ENCODE measurements around the gene MEF2C.

The MEF2C gene

DNA sequence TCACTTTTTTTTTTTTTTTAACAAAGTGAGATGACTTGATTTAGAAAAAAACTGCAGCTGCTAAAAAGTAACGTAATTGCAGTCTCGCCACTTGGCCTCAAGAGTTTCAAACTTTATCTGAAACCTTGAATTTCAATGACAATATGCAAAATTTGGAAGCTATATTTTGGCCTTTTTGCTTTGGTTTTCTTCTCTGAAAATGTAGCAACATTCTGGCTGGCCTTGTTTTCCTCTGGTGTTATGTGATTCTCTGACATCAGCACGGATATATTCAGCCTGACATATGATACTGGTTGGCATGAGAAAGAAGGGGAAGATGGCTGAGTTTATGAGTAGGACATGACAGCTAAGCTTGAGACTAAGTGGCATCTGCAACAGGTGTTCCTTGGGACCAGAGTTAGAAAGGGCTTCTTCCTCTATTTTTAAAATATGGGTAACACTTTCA lies 136.5 kb downstream of the MEF2C start:
- DNase-seq = no peak

DNA sequence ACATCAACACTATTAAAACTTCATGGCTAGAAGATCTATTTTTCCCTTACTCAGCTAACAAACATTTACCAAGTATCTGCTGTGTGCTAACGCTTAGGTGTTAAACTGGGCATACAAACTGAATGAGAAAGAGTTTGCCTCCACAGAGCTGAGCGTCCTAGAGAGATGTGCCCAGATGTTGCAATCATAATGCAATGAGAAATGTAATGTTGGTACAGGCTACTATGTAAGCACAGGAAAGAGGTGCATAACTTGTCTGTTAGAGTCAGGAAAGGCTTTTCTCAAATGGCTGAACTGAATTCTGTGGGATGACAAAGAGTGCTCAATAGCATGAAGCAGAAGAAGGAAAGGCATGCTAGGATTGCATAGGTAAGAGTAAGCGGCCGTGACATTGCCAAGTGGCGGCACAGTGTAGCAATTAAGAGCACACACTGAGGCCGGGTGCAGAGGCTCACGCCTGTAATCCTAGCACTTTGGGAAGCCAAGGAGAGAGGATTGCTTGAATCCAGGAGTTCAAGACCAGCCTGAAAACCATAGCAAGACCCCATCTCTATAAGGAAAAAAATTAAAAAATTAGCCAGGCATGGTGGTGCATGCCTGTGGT lies 137.8 kb downstream of the MEF2C start:
- no peak for DNase-seq

DNA sequence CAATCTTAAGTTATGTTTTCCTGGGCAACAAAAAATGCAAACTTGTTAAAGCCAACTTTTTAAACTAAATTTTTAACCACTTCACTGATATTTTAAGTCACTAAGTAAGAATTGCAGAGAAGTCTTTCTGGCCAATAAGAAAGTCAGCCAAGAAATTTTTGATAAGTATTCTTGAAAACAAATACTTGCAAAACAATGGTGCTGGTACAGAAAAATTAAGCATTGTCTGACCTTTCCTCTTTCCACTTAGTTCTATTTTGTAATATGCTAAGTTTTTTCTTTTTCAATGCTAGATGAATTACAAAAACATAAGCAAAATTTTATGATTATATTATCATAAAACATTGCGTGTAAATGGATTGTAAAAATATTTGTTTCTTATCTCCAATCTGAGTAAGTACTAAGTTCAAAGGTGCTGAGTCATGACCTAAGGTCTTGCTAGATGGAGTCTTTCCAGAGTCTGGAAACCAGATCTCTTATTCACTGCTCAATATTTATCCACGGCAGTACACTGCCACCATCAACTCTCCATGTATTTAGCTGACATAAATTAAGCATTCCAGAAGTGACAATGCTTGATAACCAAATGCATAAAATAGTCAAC lies 139.7 kb downstream of the MEF2C start:
- no peak for DNase-seq

DNA sequence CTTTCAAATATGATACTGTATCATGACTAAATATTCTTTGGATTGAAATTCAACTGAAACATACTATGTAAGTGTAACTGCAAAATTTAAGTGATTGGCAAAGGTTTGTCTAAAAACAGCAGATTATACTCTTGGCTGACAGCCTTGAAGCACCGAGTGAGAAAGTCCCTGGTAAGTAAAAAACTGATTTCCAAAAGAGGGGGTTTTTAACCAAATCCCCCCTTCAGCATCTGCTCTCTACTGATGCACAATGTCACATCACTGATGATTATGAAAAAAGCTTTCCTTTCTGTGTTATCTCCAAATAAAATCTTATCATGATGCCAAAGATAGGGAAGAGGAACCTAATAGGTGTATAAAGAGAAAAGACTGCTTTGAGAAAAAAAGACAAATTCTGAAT lies 141.0 kb downstream of the MEF2C start:
- no peak for DNase-seq

DNA sequence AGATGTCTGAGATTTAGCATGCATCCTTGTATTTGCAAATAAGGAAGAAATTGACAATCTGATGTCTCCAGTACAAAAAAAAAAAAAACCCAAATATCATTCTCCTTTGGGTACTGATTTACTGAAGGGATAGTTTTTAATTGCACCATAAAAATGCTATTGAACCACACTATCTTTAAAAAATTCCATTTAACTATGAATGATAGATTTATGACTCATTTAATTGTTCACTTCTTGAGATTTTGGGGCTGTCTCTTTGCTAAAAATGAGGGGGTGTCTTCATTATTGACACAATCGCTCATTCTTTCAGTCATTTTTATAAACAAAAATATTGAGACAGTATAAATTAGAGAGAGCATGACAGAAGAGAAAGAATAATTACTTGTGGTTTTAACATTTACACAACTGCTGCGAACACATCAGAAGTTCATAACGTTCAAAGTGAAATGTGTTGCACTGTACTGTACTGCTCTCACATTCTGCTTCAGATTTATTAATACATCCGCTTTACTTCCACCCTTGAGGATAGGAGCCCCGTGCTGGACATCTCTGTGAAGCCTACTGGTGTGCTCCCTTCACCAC lies 142.3 kb downstream of the MEF2C start:
- DNase-seq = no peak

DNA sequence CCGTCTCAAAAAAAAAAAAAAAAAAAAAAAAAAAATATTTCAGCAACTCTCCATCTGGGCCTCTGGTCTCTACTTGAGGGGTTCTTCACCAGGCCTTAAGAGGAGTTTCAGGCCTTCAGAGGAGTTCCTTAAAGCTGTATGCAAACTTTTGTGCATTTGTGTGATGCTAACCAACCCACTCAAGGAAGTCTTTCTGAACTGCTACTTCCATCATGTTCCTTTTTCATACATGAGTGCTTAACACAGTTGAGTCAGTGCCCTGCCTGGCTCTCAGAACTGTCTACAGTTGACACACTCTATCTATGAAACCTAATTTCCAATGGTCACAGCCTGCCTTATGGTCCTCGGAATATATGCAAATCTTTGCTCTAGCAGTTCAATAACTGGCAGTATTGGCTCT lies 146.5 kb downstream of the MEF2C start:
- no peak for DNase-seq

DNA sequence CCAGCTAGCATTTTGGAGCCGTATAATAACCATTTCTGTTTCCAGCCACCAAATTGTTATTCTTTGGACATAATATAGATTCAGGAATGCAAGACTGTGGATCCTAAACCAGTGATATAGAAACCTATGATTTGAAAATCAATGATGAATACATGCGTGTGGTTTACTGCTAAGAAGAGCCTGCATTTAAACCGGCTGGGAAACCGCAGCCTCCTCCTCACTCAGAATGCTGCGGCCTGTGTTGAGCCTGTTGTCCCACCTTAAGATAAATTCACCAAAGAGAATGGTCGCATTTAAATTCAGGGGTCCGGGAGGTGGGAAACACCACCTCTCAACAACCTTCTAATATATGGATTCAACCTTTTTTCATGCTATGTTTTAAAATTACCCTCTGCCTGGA lies 148.0 kb downstream of the MEF2C start:
- no peak for DNase-seq

DNA sequence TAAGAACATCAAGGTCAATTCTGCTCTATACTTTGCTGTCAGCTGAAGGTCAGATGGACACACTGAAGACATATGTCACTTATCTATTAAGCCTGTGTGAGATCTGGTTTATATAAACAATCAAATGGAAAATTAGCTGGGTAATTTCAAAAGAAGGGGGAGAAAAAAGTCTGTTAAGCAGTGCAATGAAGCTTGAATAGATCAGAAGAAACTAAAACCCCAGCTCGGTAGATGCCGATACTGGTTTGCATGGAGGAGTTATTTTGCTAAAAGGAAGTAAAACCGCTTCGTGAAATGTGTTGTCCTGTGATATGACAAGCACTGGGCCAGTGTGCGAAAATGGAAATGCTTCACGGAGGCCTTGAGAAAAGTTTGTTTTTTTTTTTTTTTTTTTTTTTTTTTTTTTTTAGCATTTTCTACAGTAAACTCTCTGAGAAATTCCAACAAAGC lies 148.8 kb downstream of the MEF2C start:
- no peak for DNase-seq

DNA sequence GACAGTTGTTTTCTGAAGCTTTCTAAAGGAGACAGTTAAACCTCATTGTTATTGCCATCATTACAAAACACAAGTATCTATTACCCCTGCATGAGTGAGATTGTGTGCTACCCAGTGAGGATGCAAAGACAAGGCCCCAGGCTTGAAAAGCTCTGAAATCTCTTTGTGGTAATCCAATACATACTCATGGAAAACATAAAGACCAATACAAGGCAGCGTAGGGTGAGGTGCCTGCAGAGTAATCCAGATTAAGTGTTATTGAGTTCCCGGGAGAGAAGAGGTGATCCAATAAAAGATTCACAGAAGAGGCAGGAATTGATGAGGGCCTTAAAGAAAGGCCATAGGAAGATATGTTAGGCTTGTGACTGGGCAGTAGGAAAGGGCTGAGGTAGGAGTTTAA lies 150.1 kb downstream of the MEF2C start:
- no peak for DNase-seq

DNA sequence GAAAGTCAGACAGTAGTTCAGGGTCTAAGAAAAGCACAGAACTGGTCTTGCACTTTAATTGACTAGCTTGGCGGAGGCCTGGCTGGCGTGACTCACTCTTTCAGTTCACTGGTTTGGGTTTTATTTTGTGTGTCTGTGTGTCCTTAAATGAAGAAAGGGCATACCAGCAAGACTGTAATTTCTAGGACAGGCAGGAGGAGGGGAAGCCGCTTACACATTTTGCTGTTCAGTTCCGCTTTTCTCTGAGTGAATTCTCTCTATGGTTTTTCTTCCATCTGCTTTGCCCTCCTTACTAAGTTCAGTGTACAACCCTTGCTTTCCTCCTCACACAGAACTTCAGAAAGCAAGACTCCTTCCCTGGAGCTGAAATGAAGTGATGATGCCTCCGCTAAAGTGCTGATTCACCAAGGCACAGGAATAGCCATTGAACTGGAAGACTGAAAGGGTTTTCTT lies 150.8 kb downstream of the MEF2C start:
- no peak for DNase-seq

DNA sequence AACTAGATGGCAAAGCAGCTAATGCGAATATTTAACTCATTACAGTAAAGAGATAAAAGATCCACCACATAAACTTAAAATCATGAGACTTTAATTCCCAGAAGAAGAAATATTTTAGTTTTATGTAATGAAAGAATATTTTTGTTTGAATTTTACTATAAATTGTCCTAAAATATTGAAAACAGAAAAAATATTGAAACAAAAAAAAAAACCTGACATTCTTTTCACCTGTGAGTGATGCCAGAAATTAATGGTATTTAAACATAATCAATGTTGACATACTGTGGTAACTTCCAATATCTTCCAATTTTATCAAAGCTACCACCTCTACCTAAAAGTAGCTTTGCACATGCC lies 153.2 kb downstream of the MEF2C start:
- no peak for DNase-seq

DNA sequence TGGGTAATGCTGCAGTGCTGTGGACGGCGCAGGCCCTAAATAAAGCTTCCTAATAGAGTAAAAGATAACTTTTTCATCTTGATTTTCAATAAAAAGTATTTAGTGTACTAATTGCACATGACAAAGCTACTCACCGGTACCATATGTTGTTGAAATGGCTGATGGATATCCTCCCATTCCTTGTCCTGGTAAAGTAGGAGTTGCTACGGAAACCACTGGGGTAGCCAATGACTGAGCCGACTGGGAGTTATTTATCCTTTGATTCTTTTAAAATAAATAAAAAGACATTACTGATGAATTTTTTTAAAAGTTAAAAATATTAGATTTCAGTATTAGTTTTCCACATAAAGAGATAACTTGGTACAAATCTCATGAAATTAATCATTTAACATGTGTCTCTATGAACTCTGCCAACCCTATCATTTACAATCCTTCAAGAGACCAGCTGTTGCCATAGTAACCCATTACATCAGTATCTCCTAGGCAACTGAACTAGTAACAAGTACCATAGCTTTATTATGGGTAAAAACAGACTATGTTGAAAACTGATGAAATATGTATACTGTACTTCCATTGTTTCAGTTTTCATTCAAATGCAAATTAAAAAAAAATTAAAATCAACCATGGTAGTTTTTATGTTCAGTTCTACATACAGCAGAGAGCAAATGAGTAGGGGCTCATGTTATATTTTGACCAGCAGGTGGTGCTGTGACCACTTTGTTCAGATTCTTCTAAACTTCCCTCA lies 153.7 kb downstream of the MEF2C start:
- peak in 1 of 4 experiments; percentile 4 for DNase-seq

DNA sequence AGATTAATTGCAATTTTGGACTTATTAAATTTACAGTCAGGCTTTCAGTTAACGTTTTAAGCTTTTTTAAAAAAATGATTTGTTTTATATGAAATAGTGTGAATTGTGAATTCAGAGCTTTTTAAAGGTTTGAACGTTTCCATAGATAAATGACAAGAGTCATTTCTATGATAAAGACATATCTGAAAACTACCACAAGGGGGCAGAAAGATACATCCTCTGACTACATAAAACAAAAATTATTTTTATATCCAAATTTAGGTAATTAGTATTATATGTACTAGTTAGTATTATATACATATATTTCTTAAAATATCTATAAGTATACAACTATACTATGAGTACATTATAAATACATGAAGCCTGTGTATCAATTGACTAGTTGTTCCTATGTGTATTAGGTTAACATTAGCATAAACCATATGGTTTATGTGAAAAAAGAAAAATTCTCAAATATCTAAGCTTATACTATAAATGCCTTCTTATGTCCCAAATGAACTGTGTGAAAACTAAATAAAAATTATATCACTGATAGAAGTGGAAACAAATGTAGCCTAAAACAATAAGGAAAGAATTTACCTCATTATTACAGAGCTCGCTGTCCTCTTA lies 155.2 kb downstream of the MEF2C start:
- DNase-seq = no peak

DNA sequence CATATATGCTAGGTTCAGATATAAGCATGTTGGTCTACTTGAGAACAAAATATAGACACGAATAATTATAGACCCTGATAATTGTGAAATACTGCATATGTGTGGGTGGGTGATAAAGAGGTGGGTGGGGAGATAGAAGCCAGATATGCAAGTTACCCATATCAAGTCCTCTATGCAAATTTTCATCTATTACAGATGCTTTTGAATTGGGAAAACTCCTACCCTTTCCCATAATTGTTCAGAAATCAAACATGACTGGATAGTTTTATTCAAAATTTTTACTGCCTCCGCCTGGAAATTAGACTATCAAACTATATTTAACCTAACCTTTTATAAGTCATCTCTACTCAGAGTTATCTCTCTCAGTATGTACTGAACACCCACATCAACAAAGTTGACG lies 157.5 kb downstream of the MEF2C start:
- DNase-seq = no peak

DNA sequence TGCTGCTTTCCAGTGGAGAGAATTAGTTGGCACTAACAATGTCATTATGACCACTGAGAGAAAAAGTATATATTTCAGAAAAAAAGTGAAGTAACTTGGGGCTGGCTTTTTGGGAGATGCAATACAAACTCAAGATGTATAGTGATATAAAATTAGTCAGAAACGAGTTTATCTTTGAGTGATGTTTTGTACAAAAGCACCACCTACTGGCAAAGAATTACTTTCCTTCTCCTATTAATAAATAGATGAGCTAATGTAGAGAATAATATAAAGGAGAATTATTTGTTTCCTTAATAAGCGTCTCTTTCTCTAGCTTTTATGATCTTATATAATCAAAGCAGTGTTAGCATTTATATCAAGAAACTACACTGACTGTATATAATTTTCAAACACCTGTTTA lies 158.8 kb downstream of the MEF2C start:
- no peak for DNase-seq

DNA sequence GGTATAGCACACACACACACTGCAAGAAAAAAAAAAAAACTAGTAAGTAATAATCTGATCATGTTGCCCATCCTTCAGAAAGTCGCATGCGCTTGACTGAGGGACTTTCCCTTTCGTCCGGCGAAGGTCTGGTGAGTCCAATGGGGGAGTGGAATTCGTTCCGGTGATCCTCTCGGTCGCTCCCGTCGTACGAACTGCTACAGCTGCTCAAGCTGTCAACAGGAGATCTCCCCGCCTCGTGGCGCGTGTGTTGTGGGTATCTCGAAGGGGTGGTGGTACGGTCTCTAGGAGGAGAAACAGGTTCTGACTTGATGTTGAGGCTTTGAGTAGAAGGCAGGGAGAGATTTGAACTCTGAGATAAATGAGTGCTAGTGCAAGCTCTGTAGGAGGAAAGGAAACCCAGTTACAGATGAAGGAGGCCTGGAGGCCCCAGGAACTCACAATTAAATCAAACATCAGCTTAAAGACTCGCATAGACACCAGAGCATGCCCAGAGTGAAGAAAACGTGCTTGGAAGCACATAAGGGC lies 160.4 kb downstream of the MEF2C start:
- DNase-seq = no peak

DNA sequence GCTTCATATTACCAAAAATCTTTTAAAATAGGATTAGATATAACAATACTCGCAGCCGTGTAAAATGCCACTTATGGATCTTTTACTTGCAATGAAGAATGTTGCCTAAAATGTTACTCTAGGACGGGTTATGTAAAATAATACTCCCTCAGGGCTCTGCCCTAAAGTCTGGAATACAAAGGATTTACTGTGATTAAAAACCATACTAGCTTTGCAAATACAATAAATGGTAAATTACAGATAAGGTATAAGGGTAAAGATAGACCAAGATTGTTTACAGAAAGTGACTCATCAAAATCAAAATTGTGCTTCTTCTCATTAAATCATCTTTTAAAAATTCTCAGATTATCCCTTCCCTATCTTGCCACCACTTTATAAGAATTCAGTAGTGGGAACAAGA lies 163.6 kb downstream of the MEF2C start:
- DNase-seq = no peak

DNA sequence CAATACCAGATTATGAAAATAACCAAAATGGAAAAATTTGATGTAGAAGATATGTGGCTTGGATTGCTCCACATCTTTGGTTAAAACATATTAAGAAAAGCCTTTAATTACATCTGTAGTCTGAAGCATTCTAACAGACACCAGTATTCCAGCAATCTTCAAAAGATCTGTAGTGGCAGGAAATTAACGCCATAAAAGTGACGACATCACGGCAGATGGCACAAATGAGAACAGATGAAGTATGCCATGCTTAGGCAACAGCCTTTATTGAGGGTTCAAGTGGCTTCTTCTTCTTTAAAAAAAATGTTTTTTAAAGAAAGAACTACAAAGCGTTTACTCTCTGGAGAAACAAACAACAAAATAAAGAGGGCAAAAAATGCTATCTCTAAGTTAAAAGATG lies 164.2 kb downstream of the MEF2C start:
- DNase-seq = no peak

DNA sequence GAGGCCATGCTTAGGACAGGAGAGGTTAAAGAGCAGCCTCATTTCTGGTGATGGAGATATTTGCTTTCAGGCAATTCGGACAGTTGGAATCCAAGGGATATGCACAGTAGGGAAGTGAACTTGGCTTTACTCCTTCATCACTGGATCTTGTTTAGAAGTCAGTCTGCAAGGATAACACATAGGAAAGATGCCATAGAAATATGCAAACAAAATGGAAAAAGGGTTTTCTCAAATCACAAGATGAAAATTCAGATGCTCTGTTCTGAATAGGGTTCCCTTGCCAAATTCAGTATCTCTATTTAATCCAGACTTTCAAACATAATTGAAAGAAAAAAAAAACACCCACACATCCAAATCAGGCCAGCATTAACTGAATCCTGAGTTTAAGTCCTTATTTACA lies 166.9 kb downstream of the MEF2C start:
- DNase-seq = no peak

DNA sequence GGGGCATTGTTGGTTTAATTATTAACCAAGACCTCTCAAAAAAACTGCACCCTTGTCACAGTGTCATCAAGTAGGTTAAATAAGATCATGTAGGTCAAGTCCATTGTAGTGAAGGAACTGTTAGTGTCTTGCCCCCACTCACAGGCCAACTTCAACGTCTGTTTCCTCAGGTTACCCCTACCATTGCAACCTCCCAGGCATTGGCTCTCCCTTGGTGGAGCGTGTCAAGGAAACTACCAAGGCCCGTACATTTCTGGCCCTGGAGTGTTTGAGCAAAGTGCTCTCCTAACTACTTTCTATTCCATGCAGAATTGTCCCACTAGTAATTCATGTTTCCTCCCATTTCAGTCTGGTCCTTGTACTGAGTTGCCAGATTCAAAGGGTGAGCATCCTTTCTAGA lies 167.5 kb downstream of the MEF2C start:
- no peak for DNase-seq

DNA sequence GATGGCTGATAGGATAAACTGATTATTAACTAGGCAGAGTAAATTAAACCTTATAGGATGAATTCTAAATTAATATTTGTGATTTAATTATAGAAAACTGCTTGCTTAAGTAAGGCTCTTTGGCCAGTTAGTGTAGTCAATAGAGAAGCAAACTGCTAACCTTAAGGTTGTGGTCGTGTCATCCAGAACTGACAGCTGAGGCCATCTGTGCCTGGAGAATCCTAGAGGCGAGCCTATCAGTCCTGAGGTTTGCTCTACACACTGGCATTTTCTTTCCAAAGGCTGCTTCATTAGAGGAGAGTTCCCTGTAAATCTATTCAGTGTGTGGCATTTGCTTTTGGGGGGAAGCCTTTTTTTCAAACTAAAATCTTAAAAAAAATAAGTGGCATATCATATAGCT lies 169.2 kb downstream of the MEF2C start:
- DNase-seq = no peak

DNA sequence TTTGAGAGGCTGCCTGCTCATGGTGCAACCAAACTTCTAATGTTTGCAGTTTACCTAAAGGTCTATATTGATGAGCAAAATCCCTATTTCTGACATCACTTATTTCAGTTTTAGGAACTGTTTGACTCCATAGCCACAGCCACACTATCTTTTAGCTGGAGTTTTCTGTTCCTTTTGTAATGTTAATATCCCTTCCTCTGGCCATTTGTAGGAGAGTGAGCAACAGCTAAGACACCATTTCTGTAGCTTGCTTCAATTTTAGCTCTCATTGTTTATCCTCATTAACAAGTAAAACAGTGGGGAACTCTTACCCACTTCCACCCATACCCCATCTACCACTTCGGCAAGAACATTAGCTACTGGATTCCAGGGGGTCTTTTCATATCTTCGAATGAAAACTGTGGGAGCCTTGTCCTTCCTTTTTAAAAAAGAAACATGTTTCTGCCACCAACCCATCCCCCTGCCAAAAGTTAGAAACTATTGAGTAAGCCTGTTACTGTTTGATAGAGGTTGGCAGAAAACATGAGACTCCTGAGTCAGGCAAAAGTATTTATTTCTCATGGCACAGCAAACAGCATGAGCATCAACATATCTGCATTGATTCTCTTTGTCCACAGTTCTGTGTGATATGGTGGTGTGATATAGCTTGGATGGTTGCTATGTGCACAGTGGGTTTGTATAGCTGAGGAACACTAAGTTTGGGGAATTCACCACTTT lies 174.1 kb downstream of the MEF2C start:
- no peak for DNase-seq

DNA sequence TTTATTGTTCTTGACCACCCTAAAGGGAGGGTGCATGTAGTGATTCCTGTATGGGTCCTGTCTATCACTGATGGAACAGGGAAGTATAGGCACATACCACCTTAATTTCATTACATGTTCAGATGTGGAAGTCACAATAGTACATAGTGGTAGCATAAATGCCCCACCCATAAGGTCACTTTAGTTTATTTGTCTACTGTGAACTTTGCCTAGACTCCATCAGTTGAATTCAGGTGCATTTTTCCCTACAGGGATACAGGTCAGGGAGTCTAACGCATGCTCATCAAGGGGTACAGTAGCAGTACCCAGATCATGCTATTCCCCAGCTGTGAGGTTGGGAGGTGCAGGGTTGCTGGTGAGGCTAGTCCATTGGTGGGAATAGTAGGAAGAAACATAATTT lies 175.0 kb downstream of the MEF2C start:
- DNase-seq = no peak
